Thyroid gland (tissue), 4 donors: ENCODE measurements around the gene CDH23.

Experiments
- CTCF ChIP-seq, 6 experiments: fragments of 200-600 bp in 3 of 6; fragments of 450-650 bp in 3 of 6; sonication (generic) in 3 of 6; IDR thresholded peaks; one replicate each; pipeline ENCODE4 v1.5.1; 2016 to 2019; ENCODE audit warnings: antibody characterized with exemption in 6 of 6, mild to moderate bottlenecking in 2 of 6, inconsistent platforms in 1 of 6, moderate library complexity in 1 of 6
- POLR2A ChIP-seq, 2 donors: fragments of 450-650 bp; IDR thresholded peaks; one replicate each; pipeline ENCODE4 v1.6.1; 2017; ENCODE audit warnings: antibody characterized with exemption in 2 of 2, mild to moderate bottlenecking in 2 of 2, moderate library complexity in 1 of 2

GRCh38 chr10:71847418-71847817, 450.7 kb downstream of the CDH23 start:
- TF ChIP-seq CTCF (IDR thresholded peaks at IDR 0.05): no peak
- TF ChIP-seq POLR2A (IDR thresholded peaks at IDR 0.05): no peak
